Measurements from ENCODE around the gene CSMD2. TPM values are rescaled to one million over a fixed set of nuclear protein-coding genes. Genes with fewer than 3 reads are reported as not detected.
A peak's percentile ranks its signal among the peaks of the same experiment; 100 is the strongest.

Gene CSMD2
- polyA plus RNA-seq, 1 of the 3 experiments (the other 2 are of a cell fraction): not detected

DNA sequence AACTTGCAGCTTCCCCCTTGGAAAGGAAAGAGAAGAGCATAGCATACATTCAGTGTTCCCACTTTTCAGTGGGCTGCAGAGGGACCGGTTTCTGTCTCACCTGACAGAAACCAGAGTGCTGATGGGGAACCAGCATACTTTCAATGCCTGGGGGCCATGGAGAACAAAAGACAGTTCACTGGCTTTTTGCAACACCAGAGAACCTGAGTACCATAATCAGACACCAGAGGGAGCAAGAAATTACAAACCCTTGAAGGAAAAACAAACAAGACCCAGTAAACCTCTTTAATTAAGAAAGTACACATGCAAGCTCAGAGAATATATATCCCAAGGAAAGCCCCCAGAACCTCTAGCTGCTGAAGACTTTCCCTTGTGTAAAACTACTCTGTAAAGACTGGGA is 51.1 kb downstream of the CSMD2 start:
- H3K4me1 ChIP-seq (ENCODE audit: control insufficient read depth in 1 of 2, insufficient read depth in 2 of 2, low read depth in 1 of 2, low read length in 1 of 2): no peaks in the 10 kb centered on the region
- no peaks in the 10 kb centered on the region for H3K9me2 ChIP-seq
- H3F3A ChIP-seq (replicated peaks; ENCODE audit: insufficient read depth): no peaks in the 10 kb centered on the region
- no peak overlapping the region for H3K9ac ChIP-seq
- H3K4me2 ChIP-seq: no peak overlapping the region
- peak; percentile 30 for DNase-seq
- no peak overlapping the region for H3K27ac ChIP-seq (ENCODE audit: low read depth in 2 of 2, low read length in 1 of 2)
- H3K27me3 ChIP-seq (ENCODE audit: insufficient read depth): no peaks in the 10 kb centered on the region
- TF ChIP-seq RXRA (IDR thresholded peaks at IDR 0.05; ENCODE audit: borderline replicate concordance, low read depth) (no peak), RAD21 (IDR thresholded peaks at IDR 0.05; ENCODE audit: low read length) (peak; percentile 45; the same call in 1 of the 2 replicates)
- TF ChIP-seq, protein P1, sequence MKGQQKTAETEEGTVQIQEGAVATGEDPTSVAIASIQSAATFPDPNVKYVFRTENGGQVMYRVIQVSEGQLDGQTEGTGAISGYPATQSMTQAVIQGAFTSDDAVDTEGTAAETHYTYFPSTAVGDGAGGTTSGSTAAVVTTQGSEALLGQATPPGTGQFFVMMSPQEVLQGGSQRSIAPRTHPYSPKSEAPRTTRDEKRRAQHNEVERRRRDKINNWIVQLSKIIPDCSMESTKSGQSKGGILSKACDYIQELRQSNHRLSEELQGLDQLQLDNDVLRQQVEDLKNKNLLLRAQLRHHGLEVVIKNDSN (IDR thresholded peaks at IDR 0.05; ENCODE audit: borderline replicate concordance, low read depth): no peak
- no peaks in the 10 kb centered on the region for H3K79me2 ChIP-seq (ENCODE audit: insufficient read depth)
- H3K9me3 ChIP-seq: 0 out of 2 replicates have a peak, but pooled peaks cover 4% of the 10 kb centered on the region
- ChIA-PET CTCF (interaction anchor here (0.7 to 3.3 kb wide), 34 partner anchors 9 to 629 kb away, joined by 3 to 28 read pairs (median 5); no protein-coding TSS in a partner anchor), POLR2A (no interaction called here)
- 50% methylated on average over 1 of the region's 1 CpG for WGBS (ENCODE audit: low lambda C conversion rate)
- H4K20me1 ChIP-seq (ENCODE audit: insufficient read depth): no peaks in the 10 kb centered on the region
- no peak overlapping the region for H3K4me3 ChIP-seq (ENCODE audit: low read depth in 2 of 2, low read length in 1 of 2)
- H3K36me3 ChIP-seq (replicated peaks in 1 of 2; ENCODE audit: control insufficient read depth in 1 of 2, insufficient read depth in 2 of 2, low read length in 1 of 2): no peaks in the 10 kb centered on the region
- H2AFZ ChIP-seq (ENCODE audit: low read depth): no peak overlapping the region

DNA sequence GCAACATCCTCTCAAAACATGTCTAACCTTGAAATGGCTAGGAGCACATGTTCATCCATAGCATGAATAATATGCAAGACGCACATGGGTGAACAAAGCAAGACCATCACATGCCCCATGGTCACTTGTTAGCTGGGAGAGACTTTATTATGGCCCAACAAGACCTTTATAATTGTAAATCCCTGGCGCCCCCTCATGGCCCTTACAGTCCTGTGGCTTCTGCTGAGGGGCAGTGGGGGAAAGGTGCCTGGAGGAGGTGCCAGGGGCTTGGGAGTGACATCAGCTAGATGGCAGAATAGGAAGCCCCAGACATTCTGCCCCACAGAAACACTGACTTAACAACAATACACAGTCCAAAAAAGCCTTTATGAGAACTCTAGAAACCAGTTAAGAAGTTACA is 51.7 kb downstream of the CSMD2 start:
- Histone ChIP-seq H3K27me3 (ENCODE audit: insufficient read depth) (no peaks in the 10 kb centered on the region), H3K9me3 (0 out of 2 replicates have a peak, but pooled peaks cover 4% of the 10 kb centered on the region), H3K9ac (no peak overlapping the region), H3K9me2 (no peaks in the 10 kb centered on the region), H4K20me1 (ENCODE audit: insufficient read depth) (no peaks in the 10 kb centered on the region), H3K36me3 (replicated peaks in 1 of 2; ENCODE audit: control insufficient read depth in 1 of 2, insufficient read depth in 2 of 2, low read length in 1 of 2) (no peaks in the 10 kb centered on the region), H3K4me1 (ENCODE audit: control insufficient read depth in 1 of 2, insufficient read depth in 2 of 2, low read depth in 1 of 2, low read length in 1 of 2) (no peaks in the 10 kb centered on the region), H3F3A (replicated peaks; ENCODE audit: insufficient read depth) (no peaks in the 10 kb centered on the region), H3K4me2 (no peak overlapping the region), H3K79me2 (ENCODE audit: insufficient read depth) (no peaks in the 10 kb centered on the region), H3K27ac (ENCODE audit: low read depth in 2 of 2, low read length in 1 of 2) (no peak overlapping the region), H3K4me3 (ENCODE audit: low read depth in 2 of 2, low read length in 1 of 2) (no peak overlapping the region), H2AFZ (ENCODE audit: low read depth) (no peak overlapping the region)
- WGBS (ENCODE audit: low lambda C conversion rate): 0% methylated on average over 1 of the region's 2 CpGs
- CTCF ChIA-PET: interaction anchor here (0.7 to 3.3 kb wide), 36 partner anchors 8 to 630 kb away, joined by 3 to 28 read pairs (median 4); no protein-coding TSS in a partner anchor
- POLR2A ChIA-PET: no interaction called here
- no peak for TF ChIP-seq RXRA (IDR thresholded peaks at IDR 0.05; ENCODE audit: borderline replicate concordance, low read depth)
- peak; percentile 47 for TF ChIP-seq RAD21 (IDR thresholded peaks at IDR 0.05; ENCODE audit: low read length)
- DNase-seq: no peak

GRCh38 chr1:34108711-34109110 is 56.3 kb downstream of the CSMD2 start:
- Histone ChIP-seq H3K36me3 (replicated peaks in 1 of 2; ENCODE audit: control insufficient read depth in 1 of 2, insufficient read depth in 2 of 2, low read length in 1 of 2) (no peaks in the 10 kb centered on the region), H3K9me2 (no peaks in the 10 kb centered on the region), H3K4me3 (ENCODE audit: low read depth in 2 of 2, low read length in 1 of 2) (no peak overlapping the region), H4K20me1 (ENCODE audit: insufficient read depth) (no peaks in the 10 kb centered on the region), H3K27ac (ENCODE audit: low read depth in 2 of 2, low read length in 1 of 2) (no peak overlapping the region), H3K79me2 (ENCODE audit: insufficient read depth) (no peaks in the 10 kb centered on the region), H2AFZ (ENCODE audit: low read depth) (no peak overlapping the region), H3K4me1 (ENCODE audit: control insufficient read depth in 1 of 2, insufficient read depth in 2 of 2, low read depth in 1 of 2, low read length in 1 of 2) (no peaks in the 10 kb centered on the region), H3K27me3 (ENCODE audit: insufficient read depth) (no peaks in the 10 kb centered on the region), H3K9ac (no peak overlapping the region), H3K4me2 (no peak overlapping the region), H3K9me3 (no peaks in the 10 kb centered on the region), H3F3A (replicated peaks; ENCODE audit: insufficient read depth) (no peaks in the 10 kb centered on the region)
- WGBS (ENCODE audit: low lambda C conversion rate): 18% methylated on average over 2 of the region's 3 CpGs
- CTCF ChIA-PET: no interaction called here
- POLR2A ChIA-PET: no interaction called here
- no peak for DNase-seq
- TF ChIP-seq PBX3 (IDR thresholded peaks at IDR 0.05) (no peak), FOSL2 (IDR thresholded peaks at IDR 0.05; ENCODE audit: borderline replicate concordance, low read depth) (no peak), ELF1 (IDR thresholded peaks at IDR 0.05) (no peak), TEAD4 (IDR thresholded peaks at IDR 0.05; ENCODE audit: borderline replicate concordance, insufficient read depth) (no peak), MEF2A (IDR thresholded peaks at IDR 0.05; ENCODE audit: borderline replicate concordance, low read depth) (no peak), SIN3A (IDR thresholded peaks at IDR 0.05; ENCODE audit: borderline replicate concordance, low read depth, low read length) (no peak), RXRA (IDR thresholded peaks at IDR 0.05; ENCODE audit: borderline replicate concordance, low read depth) (no peak), RCOR1 (IDR thresholded peaks at IDR 0.05; ENCODE audit: low read length) (no peak), MXI1 (IDR thresholded peaks at IDR 0.05; ENCODE audit: low read depth, low read length) (no peak), RAD21 (IDR thresholded peaks at IDR 0.05; ENCODE audit: low read length) (no peak), FOXM1 (IDR thresholded peaks at IDR 0.05; ENCODE audit: low read depth) (no peak), NRF1 (IDR thresholded peaks at IDR 0.05; ENCODE audit: low read depth, low read length) (no peak), RFX5 (IDR thresholded peaks at IDR 0.05; ENCODE audit: low read length) (no peak)
- TF ChIP-seq, protein P2, sequence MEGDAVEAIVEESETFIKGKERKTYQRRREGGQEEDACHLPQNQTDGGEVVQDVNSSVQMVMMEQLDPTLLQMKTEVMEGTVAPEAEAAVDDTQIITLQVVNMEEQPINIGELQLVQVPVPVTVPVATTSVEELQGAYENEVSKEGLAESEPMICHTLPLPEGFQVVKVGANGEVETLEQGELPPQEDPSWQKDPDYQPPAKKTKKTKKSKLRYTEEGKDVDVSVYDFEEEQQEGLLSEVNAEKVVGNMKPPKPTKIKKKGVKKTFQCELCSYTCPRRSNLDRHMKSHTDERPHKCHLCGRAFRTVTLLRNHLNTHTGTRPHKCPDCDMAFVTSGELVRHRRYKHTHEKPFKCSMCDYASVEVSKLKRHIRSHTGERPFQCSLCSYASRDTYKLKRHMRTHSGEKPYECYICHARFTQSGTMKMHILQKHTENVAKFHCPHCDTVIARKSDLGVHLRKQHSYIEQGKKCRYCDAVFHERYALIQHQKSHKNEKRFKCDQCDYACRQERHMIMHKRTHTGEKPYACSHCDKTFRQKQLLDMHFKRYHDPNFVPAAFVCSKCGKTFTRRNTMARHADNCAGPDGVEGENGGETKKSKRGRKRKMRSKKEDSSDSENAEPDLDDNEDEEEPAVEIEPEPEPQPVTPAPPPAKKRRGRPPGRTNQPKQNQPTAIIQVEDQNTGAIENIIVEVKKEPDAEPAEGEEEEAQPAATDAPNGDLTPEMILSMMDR (IDR thresholded peaks at IDR 0.05): no peak
